Heart right ventricle (tissue), 16 donors: Measurements from ENCODE around the gene STXBP2. TPM values are rescaled to one million over a fixed set of nuclear protein-coding genes. Genes with fewer than 3 reads are reported as not detected.

Source experiments
- ATAC-seq, 8 donors: fragments of 200-7000 bp; cut with Tn5 transposase; one replicate each; pipeline ENCODE4 v1.9.1; 2020; ENCODE audit warnings: mild to moderate bottlenecking in 8 of 8, moderate library complexity in 8 of 8, moderate number of reproducible peaks in 1 of 8
- DNase-seq, 2 donors: peaks; one replicate each; pipeline ENCODE4 v3.0.0-alpha.2; 2020
- H3K27ac ChIP-seq, 10 donors: fragments of 200-600 bp; sonication (generic) in 2 of 10; one replicate each; pipeline versions ENCODE4 v1.5.0 to v1.8.0; 2020 to 2022; ENCODE audit warnings: mild to moderate bottlenecking in 3 of 10
- H3K27me3 ChIP-seq, 7 donors: fragments of 200-600 bp; one replicate each; pipeline ENCODE4 v1.8.0; 2021 to 2022; ENCODE audit warnings: mild to moderate bottlenecking in 2 of 7
- H3K36me3 ChIP-seq, 9 donors: fragments of 200-600 bp; sonication (generic) in 1 of 9; one replicate each; pipeline versions ENCODE4 v1.5.0 to v1.8.0; 2020 to 2022; ENCODE audit warnings: mild to moderate bottlenecking in 2 of 9
- H3K4me1 ChIP-seq, 9 donors: fragments of 200-600 bp; sonication (generic) in 1 of 9; one replicate each; pipeline versions ENCODE4 v1.5.0 to v1.8.0; 2020 to 2022; ENCODE audit warnings: mild to moderate bottlenecking in 4 of 9
- H3K4me3 ChIP-seq, 10 donors: fragments of 200-600 bp; sonication (generic) in 2 of 10; one replicate each; pipeline versions ENCODE4 v1.5.0 to v1.8.0; 2020 to 2022; ENCODE audit warnings: mild to moderate bottlenecking in 7 of 10, moderate library complexity in 2 of 10
- H3K9me3 ChIP-seq, 11 donors: fragments of 200-600 bp in 10 of 11; sonication (generic) in 2 of 11; one replicate each; pipeline versions ENCODE4 v1.5.0 to v1.8.0; 2013 to 2022; ENCODE audit warnings: mild to moderate bottlenecking in 2 of 11, control low read depth in 1 of 11, moderate library complexity in 1 of 11
- WGBS, 2 donors: extraction: QIAGEN DNeasy Blood & Tissue Kit; methylation state at CpG; one replicate each; pipeline ENCODE4 v1.1.7; 2013; ENCODE audit warnings: inconsistent platforms in 1 of 2; 5-methylcytosine and 5-hydroxymethylcytosine counted together
- intact Hi-C, 10 donors: fragments of 100-400 bp; cut with DNase I; formaldehyde crosslinking; loops; one replicate each; pipeline versions ENCODE4 v1.11.1 to v1.14.2; 2022
- long read RNA-seq, 3 donors: library from polyadenylated mRNA; unstranded; transcript quantifications; one replicate each; pipeline ENCODE4 v2.0.0, GENCODE V29; 2020 to 2021
- polyA plus RNA-seq, 2 donors: library from polyadenylated mRNA; stranded (reverse); fragments of 200-250 nt; gene quantifications; one replicate each; pipeline ENCODE4 v1.2.3, GENCODE V29; 2013
- total RNA-seq, 10 donors: library from RNA; stranded (reverse); fragmentation: NEBNext Ultra II Directional in 3 of 10; extraction: Animal tissue kit (Norgen Biotek cat#: 25700) in 3 of 10; gene quantifications; one replicate each; pipeline versions ENCODE4 v1.2.1 to v1.2.4, GENCODE V29; 2021 to 2023
- TF ChIP-seq, protein P1 (sequence below), 9 donors: fragments of 200-600 bp; sonication (generic) in 2 of 9; IDR thresholded peaks; one replicate each; pipeline versions ENCODE4 v1.5.0 to v1.8.0; 2021 to 2022; ENCODE audit warnings: antibody characterized with exemption in 9 of 9, mild to moderate bottlenecking in 5 of 9, moderate library complexity in 1 of 9
- donor health status: Arrhythmogenic right ventricular cardiomyopathy.
- donor health status: ischemic (EF 13 %, LVEDD 7.1; RV severe dilation, severe dysfunction).
- donor health status: healthy with polysubstance abuse.
- donor health status: DM: no; HTN: yes; CAD: no.
- donor health status: DM: no; HTN: no; CAD: no.
- donor health status: ischemic (EF 25% LVEDD 6.9; RV normal size, moderate dysfunction).
- donor health status: ischemic (EF 25% LVEDD 5.7; RV mildly dilated, moderate dysfunction).
- donor health status: healthy.
- donor health status: DM: yes; HTN: yes; CAD: no.
- donor health status: Ischemic cardiomyopathy.
- donor health status: ischemic (EF 35%, LVEDD 5.7; RV mildly dilated, moderate dysfunction).
- donor health status: nonischemic (EF 11% LVEDD 7.7; RV severe dilation, severe dysfunction).
- donor health status: DM: yes; HTN: yes; CAD: no.
- donor health status: PGD.
- donor health status: ischemic (EF 29% LVEDD 5.4; RV normal size, mild dysfunction).
- donor health status: nonischemic (EF 23%, LVEDD 6.1; RV moderate dilation, normal function).

Gene STXBP2
- 10 to 100 TPM in 2 of 10 donors, 1 to 10 TPM in 8; 1.6 to 19.6 (median 2.5) TPM for total RNA-seq
- 1 to 10 TPM; 6.0 to 6.7 TPM for polyA plus RNA-seq
- long read RNA-seq, donor 1, transcript STXBP2-201 (19 exons, 1,876 nt): major isoform, 6 of 9 reads
- long read RNA-seq, donor 1, partial matches to known transcripts: 2 of 9 reads
- long read RNA-seq, donor 1, other reads (novel, unspliced or antisense): 1 of 9 reads
- long read RNA-seq, donor 2, partial matches to known transcripts: 3 of 7 reads
- long read RNA-seq, donor 2, other reads (novel, unspliced or antisense): 0 of 7 reads
- long read RNA-seq, donor 3, transcript STXBP2-201 (19 exons, 1,876 nt): major isoform, 6 of 9 reads
- long read RNA-seq, donor 3, partial matches to known transcripts: 1 of 9 reads
- long read RNA-seq, donor 3, other reads (novel, unspliced or antisense): 2 of 9 reads

DNA sequence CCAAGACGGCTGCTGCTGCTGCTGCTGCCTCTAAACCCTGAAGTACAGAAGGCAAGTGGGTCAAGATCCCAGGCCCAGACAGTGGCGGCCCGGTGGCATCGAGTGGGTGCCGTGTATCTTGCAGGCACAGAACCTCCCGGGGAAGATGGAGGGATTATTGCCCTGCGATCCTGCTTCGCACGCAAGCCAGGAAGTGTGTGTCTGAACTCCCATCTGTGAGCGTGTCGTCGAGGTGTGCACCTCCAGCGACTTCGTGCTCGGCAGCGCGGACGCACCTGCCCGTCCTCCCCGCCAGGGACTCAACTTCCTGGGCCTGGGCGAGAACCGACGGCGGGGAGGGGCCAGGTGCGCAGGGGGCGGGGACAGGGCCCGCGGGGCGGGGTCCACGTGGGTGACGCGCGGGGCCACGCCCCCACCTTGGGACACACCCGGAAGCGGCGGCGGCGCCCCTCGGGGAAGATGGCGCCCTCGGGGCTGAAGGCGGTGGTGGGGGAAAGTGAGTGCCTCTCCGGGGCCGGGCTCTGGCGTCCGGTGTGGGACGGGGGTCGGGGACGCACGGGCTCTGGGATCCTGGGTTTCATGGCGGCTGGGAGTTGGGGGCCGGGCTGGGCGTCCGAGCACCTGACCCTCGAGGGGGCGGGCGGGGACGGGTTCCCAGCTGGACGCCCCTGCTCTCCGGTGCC is at the start of gene STXBP2:
Gene STXBP2 (plus strand): TSS at position 420 of the 683 bp plus-strand sequence. CDS start 40 bp downstream, at position 460.
- H3K4me3 ChIP-seq: peak within 1 kb of the TSS; percentile 2 to 76 (median 35)
- H3K27ac ChIP-seq: peak within 1 kb of the TSS in 5 of 10 donors; percentile 22 to 95 (median 48)
- 7 to 8% methylated on average over 53 to 61 of the region's 61 CpGs for WGBS, 2 donors
- H3K4me1 ChIP-seq: peaks cover 0 to 22% (median 4%) of the 10 kb centered on the region in 9 donors
- intact Hi-C loops: no loop called here
- ATAC-seq (peak; percentile 36 to 71 (median 59)), DNase-seq (peak in 1 of 2 donors; percentile 66)
- peaks cover 4 to 36% (median 27%) of the 10 kb centered on the region in 7 donors for H3K27me3 ChIP-seq
- TF ChIP-seq, protein P1, sequence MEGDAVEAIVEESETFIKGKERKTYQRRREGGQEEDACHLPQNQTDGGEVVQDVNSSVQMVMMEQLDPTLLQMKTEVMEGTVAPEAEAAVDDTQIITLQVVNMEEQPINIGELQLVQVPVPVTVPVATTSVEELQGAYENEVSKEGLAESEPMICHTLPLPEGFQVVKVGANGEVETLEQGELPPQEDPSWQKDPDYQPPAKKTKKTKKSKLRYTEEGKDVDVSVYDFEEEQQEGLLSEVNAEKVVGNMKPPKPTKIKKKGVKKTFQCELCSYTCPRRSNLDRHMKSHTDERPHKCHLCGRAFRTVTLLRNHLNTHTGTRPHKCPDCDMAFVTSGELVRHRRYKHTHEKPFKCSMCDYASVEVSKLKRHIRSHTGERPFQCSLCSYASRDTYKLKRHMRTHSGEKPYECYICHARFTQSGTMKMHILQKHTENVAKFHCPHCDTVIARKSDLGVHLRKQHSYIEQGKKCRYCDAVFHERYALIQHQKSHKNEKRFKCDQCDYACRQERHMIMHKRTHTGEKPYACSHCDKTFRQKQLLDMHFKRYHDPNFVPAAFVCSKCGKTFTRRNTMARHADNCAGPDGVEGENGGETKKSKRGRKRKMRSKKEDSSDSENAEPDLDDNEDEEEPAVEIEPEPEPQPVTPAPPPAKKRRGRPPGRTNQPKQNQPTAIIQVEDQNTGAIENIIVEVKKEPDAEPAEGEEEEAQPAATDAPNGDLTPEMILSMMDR (IDR thresholded peaks at IDR 0.05): no peak
- H3K9me3 ChIP-seq: no peaks in the 10 kb centered on the region
- peaks cover 0 to 18% (median 0%) of the 10 kb centered on the region in 9 donors for H3K36me3 ChIP-seq

DNA sequence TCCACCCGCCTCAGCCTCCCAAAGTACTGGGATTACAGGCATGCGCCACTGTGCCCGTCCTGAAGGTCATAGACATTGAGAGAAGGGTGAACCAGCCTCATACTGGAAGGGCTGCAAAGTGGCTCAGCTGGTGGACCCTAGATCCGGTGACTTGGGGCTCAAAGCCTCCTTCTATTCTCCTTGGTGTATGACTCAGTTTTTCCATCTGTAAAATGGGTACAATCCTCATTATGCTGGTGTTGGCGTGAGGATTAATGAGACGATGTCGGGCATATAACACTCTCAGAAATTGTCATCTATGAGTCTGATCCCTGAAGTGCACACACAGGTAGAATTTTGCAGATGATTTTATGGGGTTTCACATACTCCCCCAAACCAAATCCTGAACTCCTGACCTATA is 47.1 kb upstream of the STXBP2 start:
- intact Hi-C loops: loop anchor here in 1 of 10 donors (10.0 kb wide), 1 partner anchor 195 kb away; no protein-coding TSS in a partner anchor
- TF ChIP-seq, protein P1 (IDR thresholded peaks at IDR 0.05): no peak
- DNase-seq: no peak
- H3K36me3 ChIP-seq: no peaks in the 10 kb centered on the region
- H3K27ac ChIP-seq: no peak overlapping the region
- no peaks in the 10 kb centered on the region for H3K4me1 ChIP-seq
- ATAC-seq: no peak
- H3K9me3 ChIP-seq: no peaks in the 10 kb centered on the region
- 88 to 92% methylated on average over 7 of the region's 7 CpGs for WGBS, 2 donors
- peaks cover 0 to 63% (median 50%) of the 10 kb centered on the region in 7 donors for H3K27me3 ChIP-seq
- no peak overlapping the region for H3K4me3 ChIP-seq

DNA sequence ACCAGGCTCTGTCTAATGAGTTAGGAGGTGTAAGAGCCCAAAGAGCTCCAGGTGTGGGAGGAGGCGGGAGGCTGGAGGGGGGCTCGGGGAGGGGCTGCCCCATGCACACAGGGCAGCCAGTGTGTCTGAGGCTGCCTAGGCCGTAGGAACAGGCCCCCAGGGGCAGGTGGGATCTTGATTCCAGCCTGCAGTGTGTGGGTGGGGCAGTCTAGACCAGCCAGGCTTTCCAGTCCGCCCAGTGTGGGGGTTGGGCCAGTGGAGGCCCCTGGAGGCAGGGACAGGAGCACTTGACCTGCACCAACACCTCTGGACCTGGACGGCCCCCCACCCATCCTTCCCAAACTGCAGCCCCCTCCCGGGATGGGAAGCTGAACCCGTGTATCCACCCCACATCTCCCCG is 46.7 kb upstream of the STXBP2 start:
- intact Hi-C loops: no loop called here
- Histone ChIP-seq H3K36me3 (no peaks in the 10 kb centered on the region), H3K27me3 (peaks cover 0 to 68% (median 55%) of the 10 kb centered on the region in 7 donors), H3K9me3 (no peaks in the 10 kb centered on the region), H3K27ac (no peak overlapping the region), H3K4me1 (no peaks in the 10 kb centered on the region), H3K4me3 (no peak overlapping the region)
- ATAC-seq (no peak), DNase-seq (no peak)
- WGBS, 2 donors: 50 to 55% methylated on average over 8 of the region's 8 CpGs
- TF ChIP-seq, protein P1 (IDR thresholded peaks at IDR 0.05): no peak

DNA sequence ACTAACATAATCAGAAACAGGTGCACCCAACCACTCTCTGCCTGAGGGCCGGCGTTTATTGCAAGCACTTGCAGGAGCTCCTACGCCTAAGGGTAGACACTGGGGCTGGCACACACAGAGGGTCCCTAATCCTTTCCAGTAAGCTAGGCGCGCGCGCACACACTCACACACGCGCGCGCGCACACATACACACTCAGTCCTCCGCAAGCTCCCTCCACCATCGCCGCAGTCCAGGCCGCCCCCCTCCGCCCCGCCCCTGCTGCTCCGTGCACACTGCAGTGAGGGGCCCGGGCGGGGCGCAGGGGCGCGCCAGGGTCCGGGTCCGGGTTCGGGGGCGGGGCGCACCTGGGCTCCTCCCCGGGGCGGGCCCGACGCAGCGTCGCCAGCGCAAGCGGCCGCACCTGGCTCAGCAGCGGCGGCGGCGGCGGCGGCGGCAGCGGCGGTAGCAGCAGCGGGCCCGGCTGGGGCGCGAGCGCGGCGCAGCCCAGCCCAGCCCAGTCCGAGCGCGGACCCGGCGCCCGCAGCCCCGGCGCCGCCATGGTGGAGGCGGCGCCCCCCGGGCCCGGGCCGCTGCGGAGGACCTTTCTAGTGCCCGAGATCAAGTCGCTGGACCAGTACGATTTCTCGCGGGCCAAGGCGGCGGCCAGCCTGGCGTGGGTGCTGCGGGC is 41.3 kb upstream of the STXBP2 start, which contains the start of gene CAMSAP3:
Gene CAMSAP3 (plus strand): TSS at position 398 of the 668 bp plus-strand sequence. CDS start 140 bp downstream, at position 538.
- no peak for DNase-seq

More for the DNA sequence above, 41.3 kb upstream of the STXBP2 start, which contains the start of gene CAMSAP3:
- H3K36me3 ChIP-seq: no peaks in the 10 kb centered on the region
- TF ChIP-seq, protein P1 (IDR thresholded peaks at IDR 0.05): no peak
- peaks cover 0 to 5% (median 0%) of the 10 kb centered on the region in 9 donors for H3K4me1 ChIP-seq
- no peak within 1 kb of the TSS for H3K27ac ChIP-seq
- WGBS, 2 donors: 1% methylated on average over 35 to 77 of the region's 78 CpGs
- peak in 2 of 8 donors; percentile 38 to 67 for ATAC-seq
- no peaks in the 10 kb centered on the region for H3K9me3 ChIP-seq
- intact Hi-C loops: no loop called here
- H3K27me3 ChIP-seq: peaks cover 0 to 72% (median 68%) of the 10 kb centered on the region in 7 donors
- peak within 1 kb of the TSS; percentile 10 to 46 (median 32) for H3K4me3 ChIP-seq
